HG03575 (cell line): ENCODE results near the gene IFT88.

ENCODE experiments used
- ATAC-seq: cut with Tn5 transposase; IDR thresholded peaks from one replicate; pipeline ENCODE4 v1.9.1; 2021; ENCODE audit not compliant: unreplicated experiment, insufficient number of reproducible peaks, low FRiP score; ENCODE audit errors: extremely low read depth

IFT88 gene

DNA sequence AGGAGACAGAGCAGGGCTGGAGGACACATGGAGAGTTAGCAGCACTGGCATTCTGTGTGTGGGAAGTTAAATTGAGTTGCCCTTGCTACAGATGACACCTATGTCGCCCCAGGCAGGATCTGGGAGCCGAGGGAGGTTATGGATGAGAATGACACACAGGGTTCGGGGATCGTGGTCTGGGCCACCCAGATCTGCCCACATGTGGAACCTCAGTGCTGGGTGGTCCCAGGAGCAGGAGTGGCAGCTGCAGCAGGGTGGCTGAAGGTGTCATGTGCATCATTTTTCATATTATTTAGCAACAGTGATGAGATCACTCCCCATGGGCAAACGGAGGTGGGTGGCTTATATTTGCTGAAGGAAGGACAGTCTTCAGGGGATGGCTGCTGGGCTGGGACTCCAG lies 139.7 kb downstream of the IFT88 start:
- no peak for ATAC-seq

DNA sequence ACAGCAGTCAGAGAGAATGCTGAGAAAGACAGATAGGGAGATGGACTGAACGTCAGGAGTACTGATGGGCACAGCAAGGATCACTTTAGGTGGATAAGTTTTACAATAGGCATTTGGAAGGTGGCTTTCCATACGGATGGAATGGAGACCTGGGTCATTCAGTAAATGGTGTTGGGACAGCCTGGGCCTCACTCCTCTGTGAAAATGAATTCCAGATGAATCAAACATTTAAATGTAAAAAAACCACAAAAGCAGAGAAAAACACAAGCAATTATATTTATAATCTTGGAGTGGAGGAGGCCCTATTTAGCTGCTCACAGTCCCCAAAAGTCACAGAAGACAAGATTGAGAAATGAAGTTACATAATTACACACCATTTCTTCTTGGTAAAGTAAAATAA lies 141.3 kb downstream of the IFT88 start:
- no peak for ATAC-seq

DNA sequence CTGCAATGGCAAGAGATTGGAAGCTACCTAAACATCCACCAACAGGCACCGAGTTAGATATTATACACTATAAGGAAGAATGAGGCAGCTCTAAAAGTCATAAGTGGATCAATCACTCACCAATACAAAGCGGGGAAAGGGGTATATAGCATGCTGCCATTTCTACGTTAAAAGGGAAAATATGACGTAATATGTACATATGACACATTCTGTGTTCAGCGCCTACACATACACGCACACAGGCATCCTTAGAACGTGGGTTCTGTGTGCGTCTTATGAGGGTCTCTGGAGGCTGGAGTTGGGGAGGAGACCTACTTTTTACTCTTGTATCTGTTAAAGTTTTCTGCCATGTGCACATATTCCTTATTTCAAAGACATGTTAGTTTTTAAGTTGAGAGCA lies 142.4 kb downstream of the IFT88 start:
- no peak for ATAC-seq

DNA sequence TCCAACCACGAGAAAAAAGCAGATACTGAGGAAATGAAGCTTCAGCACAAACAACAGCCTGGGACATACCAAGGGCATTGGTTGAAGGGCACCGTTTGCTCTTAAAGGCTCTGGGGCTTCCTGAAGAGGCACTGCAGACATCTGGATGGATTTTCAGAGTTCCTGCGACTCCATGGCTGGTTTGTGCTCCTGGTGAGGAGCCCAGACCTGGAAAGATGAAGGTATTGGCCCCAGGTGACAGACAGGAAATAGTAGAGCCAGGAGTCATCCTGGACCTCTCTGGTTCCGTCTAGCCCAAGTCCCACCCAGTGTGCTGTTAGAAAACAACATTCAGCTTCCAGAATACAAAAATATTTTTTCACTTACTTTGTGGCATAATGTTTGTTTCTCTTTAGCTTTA lies 142.8 kb downstream of the IFT88 start:
- ATAC-seq: no peak

DNA sequence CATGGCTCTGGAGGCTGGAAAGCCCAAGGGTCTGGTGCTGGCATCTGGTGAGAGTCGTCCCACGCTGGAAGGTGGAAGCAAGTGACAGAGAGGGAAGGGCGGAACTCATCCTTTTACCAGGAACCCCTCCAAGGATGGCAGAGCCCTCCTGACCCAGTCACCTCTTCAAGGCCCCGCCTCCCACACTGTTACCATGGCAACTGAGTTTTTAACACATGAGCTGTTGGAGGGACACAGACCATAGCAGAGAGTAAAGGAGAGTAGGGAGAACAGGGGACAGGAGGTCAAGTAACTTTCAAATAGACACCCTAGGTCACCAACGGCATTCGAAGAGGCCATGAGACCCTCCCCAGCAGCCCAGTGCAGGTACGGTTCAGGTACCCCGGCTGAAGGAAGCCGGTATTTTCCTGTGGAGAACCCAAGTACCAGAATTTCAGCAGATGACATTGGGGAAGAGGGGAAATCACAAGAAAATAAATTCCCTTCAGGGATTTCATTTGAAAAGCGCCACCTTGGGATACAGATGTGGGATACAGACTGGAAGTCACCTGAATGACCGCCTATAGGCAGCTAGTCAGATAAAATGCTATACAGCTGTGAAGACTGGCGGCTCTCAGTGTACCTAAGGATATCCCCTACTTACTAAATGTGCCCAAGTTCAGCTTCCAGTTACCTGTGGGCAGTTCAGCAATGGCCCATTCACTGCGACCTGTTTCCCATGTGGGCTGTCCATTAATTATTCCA lies 144.5 kb downstream of the IFT88 start:
- no peak for ATAC-seq

DNA sequence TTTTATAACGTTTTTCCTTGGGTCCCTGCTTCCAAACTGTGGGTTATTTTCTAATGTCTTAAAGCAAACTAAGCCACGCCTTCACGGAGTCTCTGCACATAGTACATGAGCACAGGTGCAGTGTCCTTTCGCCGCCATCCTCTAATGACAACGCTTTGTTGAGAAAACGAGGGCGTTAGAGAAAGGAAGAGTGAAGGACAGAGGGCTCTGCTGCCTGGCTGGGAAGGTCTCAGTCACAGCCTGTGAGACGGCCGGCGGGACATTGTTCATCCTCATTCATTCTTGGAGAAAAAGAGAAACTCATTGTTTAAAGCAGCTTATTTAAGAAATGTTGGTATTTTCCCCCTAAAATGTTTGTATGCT lies 146.0 kb downstream of the IFT88 start:
- no peak for ATAC-seq

DNA sequence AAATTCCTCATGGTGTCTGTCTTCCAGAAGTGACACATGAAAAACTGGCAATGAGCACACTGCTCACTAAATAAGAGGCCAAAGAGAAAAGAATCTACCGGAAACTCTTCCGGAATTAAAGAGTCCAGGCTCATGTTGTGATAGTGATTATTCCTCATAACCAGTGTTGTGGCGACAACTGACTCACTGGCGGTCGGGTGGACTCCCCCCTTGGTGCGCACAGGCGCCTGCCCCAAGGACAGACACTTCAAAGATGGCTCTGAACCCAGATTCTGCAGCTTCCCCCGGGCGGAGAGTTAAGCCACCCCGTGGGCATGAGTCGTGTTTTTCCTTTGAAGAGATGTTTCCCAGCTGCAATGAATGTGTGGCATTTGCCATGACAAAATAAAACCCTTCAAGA lies 146.8 kb downstream of the IFT88 start:
- no peak for ATAC-seq

DNA sequence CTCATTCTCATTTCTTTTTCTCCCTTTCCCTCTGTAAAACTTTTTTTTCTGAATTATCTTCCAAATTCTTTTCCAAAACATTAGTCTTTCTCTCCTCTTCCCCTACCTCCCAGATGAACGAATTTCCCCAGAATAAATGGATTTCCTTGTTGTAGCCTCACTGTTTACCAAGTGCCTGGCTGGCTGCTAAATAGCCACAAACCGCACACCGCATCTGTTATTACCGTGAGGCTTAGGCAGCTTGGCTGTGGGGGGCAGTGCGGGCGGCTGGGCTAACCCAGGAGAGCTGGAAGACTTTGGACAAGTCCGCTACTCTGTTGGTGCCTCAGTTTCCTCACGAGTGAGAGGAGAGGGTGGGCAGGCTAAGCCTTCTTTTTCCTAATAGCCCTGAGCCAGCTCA lies 147.2 kb downstream of the IFT88 start:
- ATAC-seq: no peak

DNA sequence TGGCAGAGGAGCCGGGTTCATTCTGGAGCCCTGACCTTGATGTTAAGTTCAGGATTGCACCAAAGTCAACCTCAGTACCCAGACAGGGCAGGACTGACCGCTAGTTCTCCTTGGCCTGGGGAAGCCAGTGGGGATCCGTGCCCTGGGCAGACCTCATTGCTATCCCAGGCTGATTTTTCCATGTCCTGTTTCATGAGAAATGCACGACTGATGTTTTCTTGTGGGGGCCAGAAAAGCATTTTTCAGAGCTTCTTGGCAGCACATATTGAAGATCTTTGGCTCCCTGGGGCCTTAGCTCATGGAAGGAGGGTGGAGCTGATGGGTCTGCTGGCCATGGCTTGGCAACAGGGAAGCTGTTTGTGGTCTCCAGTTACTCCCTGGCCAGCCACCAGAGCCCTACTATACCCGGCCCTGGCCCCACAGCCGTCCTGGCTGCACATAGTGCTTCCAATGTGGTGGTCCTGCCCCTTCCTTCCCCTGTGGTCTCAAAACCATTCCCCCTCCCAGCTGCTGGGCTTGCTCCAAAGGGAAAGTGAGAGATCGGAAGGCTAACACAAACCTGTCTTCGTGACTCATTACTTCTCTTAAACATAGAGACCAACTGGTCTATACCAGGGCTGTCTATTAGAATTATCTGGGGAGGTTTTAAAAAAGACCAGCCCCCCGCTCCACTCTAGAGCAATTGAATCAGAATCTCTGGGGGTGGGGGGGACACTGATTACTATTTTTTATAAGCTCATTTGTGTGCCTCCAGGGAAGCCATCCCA lies 147.8 kb downstream of the IFT88 start:
- ATAC-seq: no peak

DNA sequence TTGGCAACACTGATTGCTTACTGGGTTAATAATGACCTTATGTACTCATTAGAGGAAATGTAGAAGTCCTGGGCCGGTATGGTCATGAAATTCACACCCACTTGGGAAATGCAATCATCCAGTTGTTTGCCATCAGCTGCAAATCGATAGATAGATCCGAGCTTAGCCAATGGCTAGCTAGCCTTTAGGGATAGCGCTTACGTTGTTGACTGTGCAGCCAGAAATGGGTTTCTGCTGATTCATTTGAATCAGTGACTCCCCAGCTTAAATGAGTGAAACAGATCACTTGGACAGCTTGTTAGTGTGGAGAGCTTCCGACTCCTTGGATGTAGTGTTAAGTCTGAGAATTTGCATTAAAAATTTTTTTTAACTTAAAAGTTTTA lies 148.4 kb downstream of the IFT88 start:
- no peak for ATAC-seq

DNA sequence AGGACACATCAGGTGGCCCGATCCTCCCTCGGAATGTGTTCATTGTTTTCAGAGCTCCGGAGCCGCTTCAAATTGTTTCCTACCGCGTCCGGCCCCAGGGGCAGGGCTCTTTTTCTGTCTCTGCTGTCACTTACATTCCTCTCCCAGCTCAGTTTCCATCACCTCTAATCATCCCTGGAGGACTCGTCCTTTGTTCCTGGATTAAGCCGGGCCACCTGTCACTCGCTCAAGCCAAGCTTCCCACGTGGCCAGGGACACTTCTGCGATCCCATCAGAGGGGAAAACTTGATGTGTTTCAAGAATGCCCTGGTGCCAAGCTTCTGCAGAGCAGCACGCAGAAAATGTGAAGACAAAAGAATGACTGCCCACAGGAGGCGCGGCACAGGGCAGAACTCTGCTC lies 150.0 kb downstream of the IFT88 start:
- ATAC-seq: no peak

DNA sequence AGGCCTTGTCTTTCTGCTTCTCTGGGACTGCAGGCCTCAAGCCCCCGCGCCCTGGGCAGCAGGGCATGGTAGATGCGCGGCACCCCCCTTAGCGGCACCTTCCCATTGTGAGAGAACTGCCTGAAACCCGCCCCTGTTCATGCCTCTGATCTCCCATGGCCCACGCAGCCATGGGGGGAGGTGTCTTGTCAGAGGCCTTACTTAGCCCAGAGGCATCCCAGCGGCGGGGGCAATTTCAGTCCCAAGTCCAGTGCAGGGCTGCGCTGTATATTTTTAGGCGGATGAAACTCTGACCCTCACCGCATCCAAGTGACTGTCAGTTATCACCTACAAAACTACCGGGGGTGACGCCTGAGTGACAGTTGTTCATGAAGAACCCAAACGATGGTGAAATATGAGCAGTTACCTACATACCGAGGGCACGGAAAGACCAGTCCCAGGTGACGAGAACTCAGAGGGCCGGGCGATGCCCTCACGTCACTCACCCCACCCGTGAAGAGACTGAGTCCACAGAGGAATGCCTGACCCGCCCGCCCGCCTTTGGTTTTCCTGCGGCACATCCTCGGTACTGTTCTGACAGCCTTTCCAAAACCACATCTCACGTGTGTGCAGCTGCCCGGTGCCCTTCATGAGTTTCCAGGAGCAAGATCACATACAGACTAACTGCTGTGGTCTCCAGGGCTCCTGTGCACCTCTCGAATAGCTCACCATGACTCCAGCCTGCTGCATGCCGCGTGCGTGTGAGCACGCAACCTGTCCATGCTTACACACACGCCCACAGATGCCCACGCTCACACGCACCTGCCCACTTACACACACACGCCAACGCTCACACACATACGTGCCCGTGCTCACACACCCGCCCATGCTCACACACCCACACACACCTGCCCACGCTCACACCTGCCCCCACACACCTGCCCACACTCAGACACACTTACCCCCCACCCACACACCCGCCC lies 150.9 kb downstream of the IFT88 start:
- ATAC-seq: no peak

DNA sequence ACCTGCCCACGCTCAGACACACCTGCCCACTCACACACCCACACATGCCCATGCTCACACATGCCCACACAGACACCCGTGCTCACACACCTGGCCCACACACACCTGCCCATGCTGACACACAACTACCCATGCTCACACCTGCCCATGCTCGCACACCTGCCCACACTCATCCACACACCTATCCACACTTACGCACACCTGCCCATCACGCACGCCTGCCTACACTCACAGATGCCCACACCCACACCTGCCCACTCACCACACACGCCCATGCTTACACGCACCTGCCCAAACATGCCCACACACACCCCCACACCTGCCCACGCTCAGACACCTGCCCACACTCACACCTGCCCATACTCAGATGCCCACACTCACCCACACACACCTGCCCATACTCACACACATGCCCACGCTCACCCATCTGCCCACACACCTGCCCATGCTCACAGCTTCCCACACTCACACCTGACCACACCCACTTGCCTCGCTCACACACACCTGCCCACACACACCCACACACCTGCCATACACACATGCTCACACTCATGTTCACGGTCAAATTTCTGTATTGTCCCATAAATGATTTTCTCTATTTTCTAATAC lies 152.1 kb downstream of the IFT88 start:
- no peak for ATAC-seq

DNA sequence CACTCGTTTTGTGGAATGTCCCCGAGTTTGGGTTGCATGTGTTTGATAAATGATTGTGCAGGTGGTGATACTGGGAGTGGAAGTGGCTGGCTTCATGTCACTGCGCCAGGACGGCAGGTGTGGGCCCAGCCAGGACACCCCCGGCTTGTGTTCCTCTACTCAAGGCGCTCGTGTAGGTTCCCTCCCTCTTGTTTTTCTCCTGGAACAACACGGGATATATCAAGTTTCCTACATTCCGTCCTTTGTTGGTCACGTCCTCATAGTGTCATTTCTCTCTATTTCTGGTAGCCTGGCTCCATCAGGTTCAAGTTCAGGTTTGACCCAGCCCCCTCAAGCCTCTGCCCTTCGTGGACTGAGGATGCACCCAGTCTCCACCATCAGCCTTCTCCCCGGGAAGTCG lies 152.8 kb downstream of the IFT88 start:
- no peak for ATAC-seq

DNA sequence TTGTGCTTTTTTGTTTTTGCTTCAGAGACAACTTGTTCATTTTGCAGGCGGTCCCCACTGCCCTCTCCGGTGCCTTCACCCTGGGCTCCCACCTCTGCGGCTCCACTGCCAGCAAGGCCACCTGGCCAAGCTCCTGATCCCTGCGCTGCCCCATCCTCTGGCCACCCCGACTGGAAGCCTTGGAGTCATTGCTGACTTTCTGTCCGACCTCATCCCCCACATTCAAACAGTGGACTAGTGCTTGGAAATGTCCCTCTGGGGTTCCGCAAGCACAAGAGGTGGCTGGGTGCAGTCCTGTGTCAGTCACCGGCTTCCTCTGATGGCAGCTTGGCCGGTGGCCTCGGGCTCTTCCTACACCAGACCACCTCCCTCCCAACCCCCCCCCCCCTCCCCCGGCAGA lies 153.5 kb downstream of the IFT88 start:
- ATAC-seq: no peak

DNA sequence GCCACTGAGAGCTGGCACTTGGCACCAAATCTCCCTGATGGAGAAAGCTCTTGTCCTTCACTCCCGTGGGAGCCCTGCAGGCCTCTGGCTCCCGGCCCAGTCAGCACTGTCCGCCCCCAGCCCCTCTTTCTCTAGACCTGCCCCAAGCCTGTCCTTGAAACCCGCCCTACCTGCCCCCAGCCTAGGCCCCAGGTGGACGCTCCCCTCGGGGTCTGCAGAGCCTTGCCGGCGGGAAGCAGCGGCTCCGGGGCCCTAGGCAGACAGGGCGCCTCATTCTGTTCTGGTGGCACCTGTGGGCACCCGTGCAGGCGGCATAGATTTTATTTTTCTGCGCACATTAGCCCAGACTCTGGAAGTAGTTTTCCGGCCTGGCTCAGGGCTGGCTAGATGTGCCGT lies 154.1 kb downstream of the IFT88 start:
- ATAC-seq: no peak

DNA sequence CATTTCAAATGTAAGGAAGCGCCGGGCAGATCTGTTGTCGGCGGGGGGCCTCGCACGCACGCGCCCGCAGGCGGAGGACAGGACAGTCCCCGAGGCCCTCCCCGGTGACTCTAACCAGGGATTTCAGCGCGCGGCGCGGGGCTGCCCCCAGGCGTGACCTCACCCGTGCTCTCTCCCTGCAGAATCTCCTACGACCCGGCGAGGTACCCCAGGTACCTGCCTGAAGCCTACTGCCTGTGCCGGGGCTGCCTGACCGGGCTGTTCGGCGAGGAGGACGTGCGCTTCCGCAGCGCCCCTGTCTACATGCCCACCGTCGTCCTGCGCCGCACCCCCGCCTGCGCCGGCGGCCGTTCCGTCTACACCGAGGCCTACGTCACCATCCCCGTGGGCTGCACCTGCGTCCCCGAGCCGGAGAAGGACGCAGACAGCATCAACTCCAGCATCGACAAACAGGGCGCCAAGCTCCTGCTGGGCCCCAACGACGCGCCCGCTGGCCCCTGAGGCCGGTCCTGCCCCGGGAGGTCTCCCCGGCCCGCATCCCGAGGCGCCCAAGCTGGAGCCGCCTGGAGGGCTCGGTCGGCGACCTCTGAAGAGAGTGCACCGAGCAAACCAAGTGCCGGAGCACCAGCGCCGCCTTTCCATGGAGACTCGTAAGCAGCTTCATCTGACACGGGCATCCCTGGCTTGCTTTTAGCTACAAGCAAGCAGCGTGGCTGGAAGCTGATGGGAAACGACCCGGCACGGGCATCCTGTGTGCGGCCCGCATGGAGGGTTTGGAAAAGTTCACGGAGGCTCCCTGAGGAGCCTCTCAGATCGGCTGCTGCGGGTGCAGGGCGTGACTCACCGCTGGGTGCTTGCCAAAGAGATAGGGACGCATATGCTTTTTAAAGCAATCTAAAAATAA lies 154.7 kb downstream of the IFT88 start:
- ATAC-seq: no peak

DNA sequence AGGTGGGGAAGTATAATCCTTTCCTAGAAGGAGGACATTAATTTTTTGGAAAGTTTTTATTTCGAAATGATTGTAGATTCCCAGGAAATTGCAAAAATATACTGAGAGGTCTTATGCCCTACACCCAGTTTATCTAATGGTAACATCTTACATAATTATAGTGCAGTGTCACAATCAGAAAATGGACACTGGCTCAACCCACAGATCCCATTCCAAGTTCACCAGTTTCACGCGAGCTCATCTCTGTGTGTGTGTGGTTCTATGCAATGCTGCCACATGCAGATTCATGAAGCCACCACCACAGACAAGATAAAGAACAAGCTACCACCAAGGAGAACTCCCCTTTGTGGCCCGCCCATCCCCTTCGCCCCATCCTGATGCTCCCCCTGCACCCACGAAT lies 160.9 kb downstream of the IFT88 start:
- ATAC-seq: no peak
